Lung (tissue), 12 donors: ENCODE data around the gene REXO5. TPM values are rescaled to one million over a fixed set of nuclear protein-coding genes. Genes with fewer than 3 reads are reported as not detected.
"Not testable (repeated sequence)": the region's sequence is repeated elsewhere in the genome, so short reads cannot be mapped to it uniquely, and the experiment has no call there.

ENCODE experiments used
- ATAC-seq: fragments of 200-7000 bp; cut with Tn5 transposase; one replicate; pipeline ENCODE4 v1.9.1; 2020; ENCODE audit warnings: moderate number of reproducible peaks; ENCODE audit not compliant: insufficient read depth, low FRiP score
- DNase-seq, 3 donors: peaks; one replicate each; pipeline ENCODE4 v3.0.0-alpha.2; 2013 to 2017
- H3K27ac ChIP-seq, 2 donors: one replicate each; pipeline ENCODE4 v1.5.1; 2013; ENCODE audit warnings: mild to moderate bottlenecking in 2 of 2, moderate library complexity in 2 of 2, control low read depth in 1 of 2, inconsistent platforms in 1 of 2, low read depth in 1 of 2, low read length in 1 of 2
- H3K27me3 ChIP-seq, 3 donors: one replicate each; pipeline ENCODE4 v1.5.1; 2013; ENCODE audit warnings: low read length in 2 of 3; ENCODE audit not compliant: control insufficient read depth in 3 of 3, insufficient read depth in 3 of 3
- H3K36me3 ChIP-seq, 4 donors: one replicate each; pipeline ENCODE4 v1.5.1; 2013; ENCODE audit warnings: low read length in 4 of 4, mild to moderate bottlenecking in 1 of 4, moderate library complexity in 1 of 4; ENCODE audit not compliant: control insufficient read depth in 4 of 4, insufficient read depth in 4 of 4
- H3K4me1 ChIP-seq, 5 donors: one replicate each; pipeline ENCODE4 v1.5.1; 2013; ENCODE audit warnings: low read length in 5 of 5, mild to moderate bottlenecking in 2 of 5, moderate library complexity in 1 of 5; ENCODE audit not compliant: control insufficient read depth in 5 of 5, insufficient read depth in 5 of 5
- H3K4me3 ChIP-seq: one replicate; pipeline ENCODE4 v1.5.1; 2013; ENCODE audit warnings: mild to moderate bottlenecking, control low read depth, moderate library complexity
- H3K9ac ChIP-seq, 2 donors: one replicate each; pipeline ENCODE4 v1.5.1; 2013; ENCODE audit warnings: low read length in 2 of 2, control low read depth in 1 of 2; ENCODE audit not compliant: insufficient read depth in 1 of 2
- H3K9me3 ChIP-seq, 4 donors: one replicate each; pipeline ENCODE4 v1.5.1; 2013; ENCODE audit warnings: low read length in 3 of 4, mild to moderate bottlenecking in 1 of 4, moderate library complexity in 1 of 4; ENCODE audit not compliant: control insufficient read depth in 4 of 4, insufficient read depth in 3 of 4
- CTCF ChIP-seq: IDR thresholded peaks from 2 replicates; pipeline ENCODE4 v1.5.1; 2012; ENCODE audit warnings: mild to moderate bottlenecking; ENCODE audit errors: control extremely low read depth, extremely low read depth
- WGBS, 2 donors: extraction: QIAGEN DNeasy Blood & Tissue Kit; methylation state at CpG; one replicate each; pipeline ENCODE4 v1.1.7; 2013; 5-methylcytosine and 5-hydroxymethylcytosine counted together
- polyA plus RNA-seq, 2 donors: library from polyadenylated mRNA; stranded (reverse); fragments of 200-250 nt; gene quantifications; one replicate each; pipeline ENCODE4 v1.2.1, GENCODE V29; 2013
- total RNA-seq, 2 donors: library from RNA; depleted of rRNA in 1 of 2; stranded (reverse); fragments of >200 nt in 1 of 2; gene quantifications; one replicate each; pipeline ENCODE4 v1.2.1, GENCODE V29; 2014 to 2021
- donor health status: control.
- donor health status: control.
- donor health status: Bipolar disorder and iron deficiency.
- donor health status: healthy.
- donor health status: DM: yes; HTN: yes; CAD: no.

REXO5 gene
- total and polyA plus RNA-seq, 4 donors: 0.73 to 6.3 (median 1.8) TPM

GRCh38 chr16:20862162-20862960, 56.0 kb downstream of the REXO5 start:
- no peak overlapping the region for H3K27ac ChIP-seq
- DNase-seq (no peak), ATAC-seq (no peak)
- H3K4me1 ChIP-seq: peaks cover 0 to 37% (median 21%) of the 10 kb centered on the region in 5 donors
- WGBS, 2 donors: 97% methylated on average over 21 of the region's 21 CpGs
- peaks cover 0 to 4% (median 0%) of the 10 kb centered on the region in 4 donors for H3K9me3 ChIP-seq
- no peak overlapping the region for H3K4me3 ChIP-seq
- no peaks in the 10 kb centered on the region for H3K27me3 ChIP-seq
- no peak for TF ChIP-seq CTCF
- H3K9ac ChIP-seq: no peak overlapping the region
- H3K36me3 ChIP-seq: peaks cover 10 to 23% (median 17%) of the 10 kb centered on the region in 4 donors

GRCh38 chr16:20864376-20864775, 58.0 kb downstream of the REXO5 start:
- H3K27ac ChIP-seq, H3K9me3 ChIP-seq, ATAC-seq, H3K27me3 ChIP-seq, H3K4me3 ChIP-seq, H3K9ac ChIP-seq, DNase-seq: not testable (repeated sequence)
- Histone ChIP-seq H3K4me1 (peaks cover 0 to 55% (median 36%) of the 10 kb centered on the region in 5 donors), H3K36me3 (peaks cover 10 to 21% (median 17%) of the 10 kb centered on the region in 4 donors)
- 62 to 86% methylated on average over 6 of the region's 6 CpGs for WGBS, 2 donors

- peaks cover 4 to 13% (median 11%) of the 10 kb centered on the region in 4 donors for H3K36me3 ChIP-seq
- ATAC-seq: no peak
- TF ChIP-seq CTCF: no peak
- peak overlapping the region; percentile 36 to 47 for H3K27ac ChIP-seq
- H3K9me3 ChIP-seq: peaks cover 0 to 4% (median 0%) of the 10 kb centered on the region in 4 donors
- H3K4me1 ChIP-seq: peaks cover 0 to 50% (median 46%) of the 10 kb centered on the region in 5 donors
- 65 to 78% methylated on average over 6 of the region's 6 CpGs for WGBS, 2 donors
- no peaks in the 10 kb centered on the region for H3K27me3 ChIP-seq
- DNase-seq: no peak
- peak overlapping the region in 1 of 2 donors; percentile 23 for H3K9ac ChIP-seq
- no peak overlapping the region for H3K4me3 ChIP-seq
These were observed 59.2 kb downstream of the REXO5 start for GRCh38 chr16:20865420-20866131.
